Measurements from ENCODE around the gene LYPD3. TPM values are rescaled to one million over a fixed set of nuclear protein-coding genes. Genes with fewer than 3 reads are reported as not detected.

LYPD3 gene
- total RNA-seq, 1 experiment from 2014 or later = 0.46 TPM

DNA sequence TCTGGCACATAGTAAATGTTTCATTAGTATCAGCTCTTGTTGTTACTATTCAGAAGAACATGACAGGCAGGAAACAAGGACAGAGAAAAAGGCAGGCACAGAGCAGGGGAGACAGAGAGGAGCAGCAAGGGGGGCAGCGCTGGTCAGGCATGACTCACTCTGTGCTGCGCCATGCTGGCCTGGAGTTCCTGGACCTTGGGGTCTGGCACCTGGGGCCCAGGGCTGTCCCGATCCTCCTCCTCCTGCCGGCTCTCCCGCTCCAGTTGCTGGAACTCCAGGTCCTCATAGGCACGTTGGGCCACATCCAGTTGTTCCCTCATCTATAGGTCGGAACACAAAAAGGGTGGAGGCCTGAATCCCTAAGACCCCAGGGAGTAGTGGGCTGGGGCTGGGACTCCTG is 31.6 kb upstream of the LYPD3 start:
- in situ Hi-C loops (cut with HindIII; ENCODE audit: low pct_unique_long_range_greater_than_20kb, low sequenced_read_pairs) (no loop called here), intact Hi-C loops (cut with micrococcal nuclease; ENCODE audit: unreplicated experiment) (no loop called here)
- Histone ChIP-seq H3K4me3 (ENCODE audit: low read depth in 2 of 2, low read length in 2 of 2) (no peak overlapping the region), H3K27me3 (ENCODE audit: control insufficient read depth, insufficient read depth, low read length) (no peaks in the 10 kb centered on the region), H3K9me3 (ENCODE audit: control insufficient read depth, insufficient read depth, low read depth, low read length) (no peaks in the 10 kb centered on the region), H3K4me1 (ENCODE audit: control insufficient read depth, insufficient read depth, low read length) (no peaks in the 10 kb centered on the region), H3K27ac (ENCODE audit: low read length) (no peak overlapping the region), H3K36me3 (ENCODE audit: control insufficient read depth, insufficient read depth, low read length) (no peaks in the 10 kb centered on the region)
- TF ChIP-seq, protein P1, sequence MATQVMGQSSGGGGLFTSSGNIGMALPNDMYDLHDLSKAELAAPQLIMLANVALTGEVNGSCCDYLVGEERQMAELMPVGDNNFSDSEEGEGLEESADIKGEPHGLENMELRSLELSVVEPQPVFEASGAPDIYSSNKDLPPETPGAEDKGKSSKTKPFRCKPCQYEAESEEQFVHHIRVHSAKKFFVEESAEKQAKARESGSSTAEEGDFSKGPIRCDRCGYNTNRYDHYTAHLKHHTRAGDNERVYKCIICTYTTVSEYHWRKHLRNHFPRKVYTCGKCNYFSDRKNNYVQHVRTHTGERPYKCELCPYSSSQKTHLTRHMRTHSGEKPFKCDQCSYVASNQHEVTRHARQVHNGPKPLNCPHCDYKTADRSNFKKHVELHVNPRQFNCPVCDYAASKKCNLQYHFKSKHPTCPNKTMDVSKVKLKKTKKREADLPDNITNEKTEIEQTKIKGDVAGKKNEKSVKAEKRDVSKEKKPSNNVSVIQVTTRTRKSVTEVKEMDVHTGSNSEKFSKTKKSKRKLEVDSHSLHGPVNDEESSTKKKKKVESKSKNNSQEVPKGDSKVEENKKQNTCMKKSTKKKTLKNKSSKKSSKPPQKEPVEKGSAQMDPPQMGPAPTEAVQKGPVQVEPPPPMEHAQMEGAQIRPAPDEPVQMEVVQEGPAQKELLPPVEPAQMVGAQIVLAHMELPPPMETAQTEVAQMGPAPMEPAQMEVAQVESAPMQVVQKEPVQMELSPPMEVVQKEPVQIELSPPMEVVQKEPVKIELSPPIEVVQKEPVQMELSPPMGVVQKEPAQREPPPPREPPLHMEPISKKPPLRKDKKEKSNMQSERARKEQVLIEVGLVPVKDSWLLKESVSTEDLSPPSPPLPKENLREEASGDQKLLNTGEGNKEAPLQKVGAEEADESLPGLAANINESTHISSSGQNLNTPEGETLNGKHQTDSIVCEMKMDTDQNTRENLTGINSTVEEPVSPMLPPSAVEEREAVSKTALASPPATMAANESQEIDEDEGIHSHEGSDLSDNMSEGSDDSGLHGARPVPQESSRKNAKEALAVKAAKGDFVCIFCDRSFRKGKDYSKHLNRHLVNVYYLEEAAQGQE (IDR thresholded peaks at IDR 0.05; ENCODE audit: insufficient read depth in 1 of 2, low read depth in 2 of 2, low read length in 1 of 2) = no peak
- TF ChIP-seq TCF7L2 (IDR thresholded peaks at IDR 0.05; ENCODE audit: low read depth, low read length) (no peak), POLR2AphosphoS5 (IDR thresholded peaks at IDR 0.05; ENCODE audit: low read depth, low read length) (no peak), SIN3A (IDR thresholded peaks at IDR 0.05; ENCODE audit: borderline replicate concordance, insufficient read depth, low read depth, low read length) (no peak)
- TF ChIP-seq, protein P2, sequence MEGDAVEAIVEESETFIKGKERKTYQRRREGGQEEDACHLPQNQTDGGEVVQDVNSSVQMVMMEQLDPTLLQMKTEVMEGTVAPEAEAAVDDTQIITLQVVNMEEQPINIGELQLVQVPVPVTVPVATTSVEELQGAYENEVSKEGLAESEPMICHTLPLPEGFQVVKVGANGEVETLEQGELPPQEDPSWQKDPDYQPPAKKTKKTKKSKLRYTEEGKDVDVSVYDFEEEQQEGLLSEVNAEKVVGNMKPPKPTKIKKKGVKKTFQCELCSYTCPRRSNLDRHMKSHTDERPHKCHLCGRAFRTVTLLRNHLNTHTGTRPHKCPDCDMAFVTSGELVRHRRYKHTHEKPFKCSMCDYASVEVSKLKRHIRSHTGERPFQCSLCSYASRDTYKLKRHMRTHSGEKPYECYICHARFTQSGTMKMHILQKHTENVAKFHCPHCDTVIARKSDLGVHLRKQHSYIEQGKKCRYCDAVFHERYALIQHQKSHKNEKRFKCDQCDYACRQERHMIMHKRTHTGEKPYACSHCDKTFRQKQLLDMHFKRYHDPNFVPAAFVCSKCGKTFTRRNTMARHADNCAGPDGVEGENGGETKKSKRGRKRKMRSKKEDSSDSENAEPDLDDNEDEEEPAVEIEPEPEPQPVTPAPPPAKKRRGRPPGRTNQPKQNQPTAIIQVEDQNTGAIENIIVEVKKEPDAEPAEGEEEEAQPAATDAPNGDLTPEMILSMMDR (IDR thresholded peaks at IDR 0.05) = no peak
- CTCF ChIA-PET = no interaction called here
- ATAC-seq (no peak), DNase-seq (ENCODE audit: low read depth, low spot score) (no peak)
- no TSS peak for BruUV-seq (replicated peaks)
- POLR2A ChIA-PET = no interaction called here

DNA sequence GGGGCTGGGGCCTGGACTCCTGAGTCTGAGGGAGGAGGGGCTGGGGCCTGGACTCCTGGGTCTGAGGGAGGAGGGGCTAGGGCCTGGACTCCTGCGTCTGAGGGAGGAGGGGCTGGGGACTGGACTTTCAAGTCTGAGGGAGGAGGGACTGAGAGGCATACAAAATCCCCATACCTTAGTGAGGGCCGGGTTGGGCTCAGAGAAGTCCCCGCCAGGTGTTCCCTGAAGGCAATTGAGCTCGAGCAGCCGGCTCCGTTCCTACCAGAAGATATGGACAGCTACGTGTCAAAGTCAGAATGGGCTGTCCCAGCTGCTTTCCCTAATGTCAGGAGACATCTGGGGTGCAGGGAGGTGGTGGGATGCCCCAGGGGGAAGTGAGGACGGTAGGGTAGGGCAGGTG is 29.7 kb upstream of the LYPD3 start:
- CTCF ChIA-PET = no interaction called here
- no peaks in the 10 kb centered on the region for H3K9me3 ChIP-seq (ENCODE audit: control insufficient read depth, insufficient read depth, low read depth, low read length)
- H3K27ac ChIP-seq (ENCODE audit: low read length) = no peak overlapping the region
- in situ Hi-C loops (cut with HindIII; ENCODE audit: low pct_unique_long_range_greater_than_20kb, low sequenced_read_pairs) (no loop called here), intact Hi-C loops (cut with micrococcal nuclease; ENCODE audit: unreplicated experiment) (no loop called here)
- TF ChIP-seq, protein P2 (IDR thresholded peaks at IDR 0.05) = no peak
- TF ChIP-seq, protein P1 (IDR thresholded peaks at IDR 0.05; ENCODE audit: insufficient read depth in 1 of 2, low read depth in 2 of 2, low read length in 1 of 2) = no peak
- no peak for TF ChIP-seq TCF7L2 (IDR thresholded peaks at IDR 0.05; ENCODE audit: low read depth, low read length)
- TF ChIP-seq POLR2AphosphoS5 (IDR thresholded peaks at IDR 0.05; ENCODE audit: low read depth, low read length) = no peak
- no peak for TF ChIP-seq SIN3A (IDR thresholded peaks at IDR 0.05; ENCODE audit: borderline replicate concordance, insufficient read depth, low read depth, low read length)
- DNase-seq (ENCODE audit: low read depth, low spot score) = no peak
- H3K4me3 ChIP-seq (ENCODE audit: low read depth in 2 of 2, low read length in 2 of 2) = no peak overlapping the region
- no peaks in the 10 kb centered on the region for H3K27me3 ChIP-seq (ENCODE audit: control insufficient read depth, insufficient read depth, low read length)
- no peaks in the 10 kb centered on the region for H3K4me1 ChIP-seq (ENCODE audit: control insufficient read depth, insufficient read depth, low read length)
- ATAC-seq = no peak
- BruUV-seq (replicated peaks) = no TSS peak
- POLR2A ChIA-PET = no interaction called here
- H3K36me3 ChIP-seq (ENCODE audit: control insufficient read depth, insufficient read depth, low read length) = no peaks in the 10 kb centered on the region

Data from Panc1 (cell line).